AG09309 (cell line): ENCODE measurements around the gene TCF19.
A peak's percentile ranks its signal among the peaks of the same experiment; 100 is the strongest.

Experiments used
- DNase-seq: peaks from one replicate; pipeline ENCODE4 v3.0.0-alpha.2; 2010; ENCODE audit warnings: low read depth
- H3K4me3 ChIP-seq: 2 replicates; pipeline ENCODE4 v1.5.1; 2011; ENCODE audit warnings: mild to moderate bottlenecking, low read depth, low read length, moderate library complexity; ENCODE audit not compliant: control insufficient read depth
- TF ChIP-seq, protein P1 (sequence below): IDR thresholded peaks from 2 replicates; pipeline ENCODE4 v1.5.1; 2011; ENCODE audit warnings: mild to moderate bottlenecking, low read depth, low read length, inconsistent platforms; ENCODE audit not compliant: insufficient read depth, control insufficient read depth; ENCODE audit errors: missing control alignments

The TCF19 gene

DNA sequence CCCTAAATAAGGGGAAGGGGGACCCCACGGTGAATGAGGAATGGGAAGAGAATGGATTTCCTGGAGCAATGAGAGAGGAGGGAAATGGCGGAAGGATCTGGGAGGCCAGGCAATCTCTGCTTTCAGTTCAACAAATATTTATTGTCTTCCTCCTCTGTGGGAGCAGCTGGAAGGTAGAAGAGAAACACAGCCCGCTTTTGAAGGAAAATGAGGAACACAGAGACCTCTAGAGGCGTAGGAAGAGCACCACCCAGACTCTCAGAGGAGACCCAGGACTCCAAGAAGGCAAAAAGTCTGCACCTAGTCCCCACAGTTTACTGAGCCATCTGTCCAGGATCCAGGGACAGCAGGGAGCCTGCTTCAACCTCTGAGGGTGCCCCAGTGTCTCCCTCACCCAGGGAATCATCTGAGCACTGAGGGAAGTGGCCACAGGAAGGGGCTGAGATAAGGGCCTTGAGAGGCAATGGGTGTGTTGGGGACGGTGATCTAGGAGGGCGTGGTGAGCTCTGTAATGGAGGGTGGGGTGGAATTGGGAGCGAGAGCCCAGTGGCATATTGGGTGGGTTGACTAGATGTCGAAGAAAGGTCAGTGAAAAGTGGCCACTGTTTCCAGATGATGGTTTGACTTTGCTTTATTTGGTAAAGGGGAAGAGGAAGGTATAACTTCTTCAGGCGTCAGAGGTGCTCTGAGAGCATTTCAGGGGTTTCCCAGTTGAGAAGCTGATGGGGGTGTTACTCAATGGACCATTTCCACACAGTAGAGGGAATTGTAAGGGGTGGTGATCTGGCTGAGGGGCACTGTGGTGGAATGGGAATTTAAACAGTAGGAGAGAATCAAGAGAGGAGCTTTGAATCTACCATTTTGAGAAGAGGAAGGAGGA is 43.2 kb upstream of the TCF19 start:
- no peak for DNase-seq
- H3K4me3 ChIP-seq = no peak overlapping the region
- TF ChIP-seq, protein P1, sequence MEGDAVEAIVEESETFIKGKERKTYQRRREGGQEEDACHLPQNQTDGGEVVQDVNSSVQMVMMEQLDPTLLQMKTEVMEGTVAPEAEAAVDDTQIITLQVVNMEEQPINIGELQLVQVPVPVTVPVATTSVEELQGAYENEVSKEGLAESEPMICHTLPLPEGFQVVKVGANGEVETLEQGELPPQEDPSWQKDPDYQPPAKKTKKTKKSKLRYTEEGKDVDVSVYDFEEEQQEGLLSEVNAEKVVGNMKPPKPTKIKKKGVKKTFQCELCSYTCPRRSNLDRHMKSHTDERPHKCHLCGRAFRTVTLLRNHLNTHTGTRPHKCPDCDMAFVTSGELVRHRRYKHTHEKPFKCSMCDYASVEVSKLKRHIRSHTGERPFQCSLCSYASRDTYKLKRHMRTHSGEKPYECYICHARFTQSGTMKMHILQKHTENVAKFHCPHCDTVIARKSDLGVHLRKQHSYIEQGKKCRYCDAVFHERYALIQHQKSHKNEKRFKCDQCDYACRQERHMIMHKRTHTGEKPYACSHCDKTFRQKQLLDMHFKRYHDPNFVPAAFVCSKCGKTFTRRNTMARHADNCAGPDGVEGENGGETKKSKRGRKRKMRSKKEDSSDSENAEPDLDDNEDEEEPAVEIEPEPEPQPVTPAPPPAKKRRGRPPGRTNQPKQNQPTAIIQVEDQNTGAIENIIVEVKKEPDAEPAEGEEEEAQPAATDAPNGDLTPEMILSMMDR = peak; percentile 7

DNA sequence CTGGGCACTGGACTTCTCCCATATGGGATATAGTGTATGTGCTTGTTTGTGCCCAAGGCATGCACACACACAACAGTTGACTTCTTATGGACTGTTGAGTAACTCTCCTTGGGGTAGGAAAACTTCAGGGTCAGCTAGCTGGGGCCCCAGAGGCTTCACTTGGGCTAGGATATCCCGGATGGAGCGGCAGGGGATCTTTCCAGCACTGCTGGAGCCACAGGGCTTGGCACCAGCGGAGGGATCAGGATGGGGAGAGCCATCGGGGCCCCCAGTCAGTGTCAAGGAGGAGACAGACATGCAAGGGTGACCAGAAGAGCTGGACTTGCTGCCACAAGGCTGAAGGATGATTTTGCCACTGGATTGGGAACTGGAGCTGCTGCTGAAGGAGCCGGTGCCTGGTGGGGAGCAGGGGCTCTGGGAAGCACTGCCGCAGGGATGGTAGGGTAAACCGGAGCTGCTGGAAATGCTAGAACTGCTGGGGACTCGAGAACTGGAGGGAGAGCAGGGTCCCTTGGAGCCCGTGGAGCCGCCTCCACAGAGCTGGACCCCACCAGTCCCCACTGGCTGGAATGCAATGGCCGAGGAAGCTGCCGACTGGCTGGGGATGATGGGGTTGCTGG is 42.3 kb upstream of the TCF19 start:
- no peak overlapping the region for H3K4me3 ChIP-seq
- DNase-seq = no peak
- TF ChIP-seq, protein P1 = no peak

DNA sequence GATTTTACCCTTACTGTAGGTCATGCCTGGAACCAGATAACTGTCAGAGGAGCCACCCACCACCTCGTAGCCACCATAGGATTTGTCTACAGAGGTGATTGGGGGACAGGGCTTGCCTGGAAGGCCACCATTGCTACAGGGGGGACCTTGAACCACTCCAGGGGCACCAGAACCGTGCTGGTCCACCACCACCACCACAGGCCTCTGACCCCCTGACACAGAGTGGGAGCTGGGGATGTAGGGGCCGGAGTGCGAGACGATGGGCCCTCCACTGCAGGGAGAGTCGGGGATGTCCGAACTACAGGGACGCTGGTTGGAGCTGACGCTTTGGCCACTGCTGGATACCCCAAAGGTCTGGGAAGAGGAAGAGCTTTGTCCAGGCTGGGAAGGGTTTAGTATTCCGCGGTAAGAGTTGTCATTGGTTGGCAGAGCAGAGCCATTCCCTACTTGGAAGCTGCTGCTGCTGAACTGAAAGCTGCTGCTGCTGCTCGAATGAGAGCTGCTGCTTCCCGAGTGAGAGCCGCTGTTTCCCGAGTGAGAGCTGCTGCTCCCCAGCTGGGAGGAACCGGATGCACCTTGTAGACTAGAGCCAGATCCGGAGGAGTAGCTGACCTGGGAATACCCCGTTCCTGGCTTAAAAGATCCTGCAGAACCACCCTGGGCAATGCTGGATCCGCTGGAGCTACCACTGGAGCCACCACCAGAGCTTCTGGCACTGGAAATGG is 41.6 kb upstream of the TCF19 start:
- no peak overlapping the region for H3K4me3 ChIP-seq
- TF ChIP-seq, protein P1 = no peak
- DNase-seq = no peak

DNA sequence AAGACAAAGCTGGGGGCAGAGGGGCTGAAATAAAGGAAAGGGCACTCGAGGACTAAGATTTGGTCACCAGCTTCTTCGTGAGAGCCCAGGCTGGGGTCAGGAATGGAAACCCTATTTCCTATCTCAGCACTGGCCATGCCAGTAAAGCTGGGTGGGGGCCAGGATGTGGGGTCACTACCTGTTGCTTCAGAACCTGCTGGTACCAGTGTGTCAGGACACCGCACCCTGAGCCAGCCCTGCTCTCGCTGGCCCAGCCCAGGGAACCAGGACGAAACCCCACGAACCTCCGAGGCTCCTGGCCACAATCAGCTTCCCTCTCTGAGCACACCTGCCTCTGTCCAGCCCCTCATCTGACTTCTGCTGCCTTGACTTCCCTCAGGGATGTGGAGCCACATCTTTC is 40.2 kb upstream of the TCF19 start:
- no peak overlapping the region for H3K4me3 ChIP-seq
- no peak for DNase-seq
- TF ChIP-seq, protein P1 = no peak

DNA sequence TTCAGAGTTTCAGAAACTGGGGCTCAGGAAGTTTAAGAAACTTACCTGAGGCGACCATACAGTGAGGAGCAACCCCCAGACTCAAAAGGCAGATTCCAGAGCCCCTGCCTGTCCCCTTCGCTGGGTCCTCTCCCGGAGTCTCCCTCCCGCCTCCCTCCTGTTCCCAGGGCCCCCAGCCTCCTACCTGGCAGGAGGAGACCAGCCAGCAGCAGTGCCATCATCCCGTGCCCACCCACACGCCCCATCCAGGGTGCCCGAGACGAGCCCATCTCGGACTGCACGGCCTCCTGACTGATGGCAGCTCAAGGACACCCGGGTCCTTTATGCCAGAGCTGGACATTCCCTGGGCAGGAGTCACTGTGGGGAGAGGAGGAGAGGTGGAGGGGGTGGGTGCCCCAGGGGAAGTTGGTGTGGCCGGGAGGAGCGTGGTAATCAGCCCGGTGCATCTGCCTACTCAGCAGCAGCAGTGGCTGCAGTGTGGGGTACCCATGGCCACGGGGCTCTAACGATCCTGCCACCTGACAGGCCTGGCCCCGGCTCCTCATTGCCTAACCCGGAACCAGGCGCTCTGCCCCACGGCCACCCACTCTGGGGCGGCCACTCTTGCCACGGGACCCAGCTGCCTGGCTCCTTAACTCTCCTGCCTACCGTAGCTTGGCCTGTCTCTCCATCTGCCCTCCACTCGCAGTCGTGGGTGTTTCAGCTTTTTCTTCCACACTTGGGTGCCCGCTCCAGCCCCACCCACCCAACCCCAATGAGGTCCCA is 38.1 kb upstream of the TCF19 start, which contains the start of gene CDSN:
TSS of gene CDSN (minus strand) at position 296 of the 765 bp plus-strand sequence. CDS start at position 269, 27 bp downstream.
- TF ChIP-seq, protein P1 = no peak
- no peak within 1 kb of the TSS for H3K4me3 ChIP-seq
- no peak for DNase-seq
